Gastroesophageal sphincter (tissue), 4 donors: ENCODE results near the gene SLC9A5. TPM values are rescaled to one million over a fixed set of nuclear protein-coding genes. Genes with fewer than 3 reads are reported as not detected.

Experiments
- ATAC-seq: fragments of 150-250 bp; one replicate; pipeline ENCODE4 v1.9.1; 2016; ENCODE audit warnings: mild to moderate bottlenecking, moderate library complexity
- H3K27ac ChIP-seq, 4 donors: fragments of 200-600 bp; sonication (generic) in 3 of 4; 1 replicate in 3 of 4; 2 replicates in 1 of 4; pipeline ENCODE4 v1.5.1; 2016 to 2019
- H3K27me3 ChIP-seq: fragments of 200-600 bp; sonication (generic); one replicate; pipeline ENCODE4 v1.5.1; 2019
- H3K36me3 ChIP-seq, 2 donors: fragments of 200-600 bp; sonication (generic); one replicate each; pipeline ENCODE4 v1.5.1; 2019; ENCODE audit warnings: control low read depth in 1 of 2
- H3K4me1 ChIP-seq, 3 donors: fragments of 200-600 bp; sonication (generic); 1 replicate in 2 of 3; 2 replicates in 1 of 3; pipeline ENCODE4 v1.5.1; 2016 to 2019; ENCODE audit warnings: control low read depth in 2 of 3
- H3K4me3 ChIP-seq, 2 donors: fragments of 200-600 bp; sonication (generic); one replicate each; pipeline ENCODE4 v1.5.1; 2019; ENCODE audit warnings: mild to moderate bottlenecking in 1 of 2, moderate library complexity in 1 of 2
- H3K9me3 ChIP-seq, 3 donors: fragments of 200-600 bp; sonication (generic); one replicate each; pipeline ENCODE4 v1.5.1; 2017 to 2019; ENCODE audit warnings: control low read depth in 2 of 3
- CTCF ChIP-seq, 4 experiments: fragments of 200-600 bp in 2 of 4; fragments of 450-650 bp in 2 of 4; sonication (generic) in 1 of 4; IDR thresholded peaks; one replicate each; pipeline ENCODE4 v1.5.1; 2017 to 2019; ENCODE audit warnings: antibody characterized with exemption in 4 of 4, mild to moderate bottlenecking in 2 of 4, moderate library complexity in 2 of 4
- EP300 ChIP-seq: sonication (generic); formaldehyde crosslinking; IDR thresholded peaks from one replicate; pipeline ENCODE4 v1.6.1; 2017; ENCODE audit warnings: antibody characterized with exemption, mild to moderate bottlenecking
- POLR2A ChIP-seq, 2 donors: fragments of 450-650 bp; IDR thresholded peaks; one replicate each; pipeline ENCODE4 v1.6.1; 2017; ENCODE audit warnings: antibody characterized with exemption in 2 of 2, mild to moderate bottlenecking in 2 of 2, moderate library complexity in 1 of 2
- POLR2AphosphoS5 ChIP-seq: sonication (generic); formaldehyde crosslinking; IDR thresholded peaks from one replicate; pipeline ENCODE4 v1.6.1; 2017; ENCODE audit warnings: antibody characterized with exemption
- WGBS, 2 donors: methylation state at CpG; one replicate each; pipeline ENCODE4 v1.1.5; 2018; ENCODE audit warnings: low coverage in 1 of 2; 5-methylcytosine and 5-hydroxymethylcytosine counted together
- total RNA-seq, 4 donors: library from RNA; depleted of rRNA; stranded (reverse); fragments of >200 nt; gene quantifications; one replicate each; pipeline ENCODE4 v1.1.0, GENCODE V29; 2016

The SLC9A5 gene
- total RNA-seq, 4 donors from 2014 or later = 0.13 to 0.93 (median 0.21) TPM

GRCh38 chr16:67236563-67237395, 12.0 kb upstream of the SLC9A5 start:
- no peaks in the 10 kb centered on the region for H3K9me3 ChIP-seq
- H3K36me3 ChIP-seq = peaks cover 0 to 79% of the 10 kb centered on the region in 2 donors
- H3K27me3 ChIP-seq = no peaks in the 10 kb centered on the region
- WGBS, 2 donors = 70 to 88% methylated on average over 1 to 2 of the region's 50 CpGs
- H3K27ac ChIP-seq = peak overlapping the region in 1 of 4 donors; percentile 8
- peaks cover 0 to 16% (median 7%) of the 10 kb centered on the region in 3 donors for H3K4me1 ChIP-seq
- TF ChIP-seq POLR2AphosphoS5 (no peak), POLR2A (IDR thresholded peaks at IDR 0.05) (no peak), EP300 (no peak), CTCF (IDR thresholded peaks at IDR 0.05) (no peak)
- ATAC-seq = no peak
- H3K4me3 ChIP-seq = no peak overlapping the region

GRCh38 chr16:67237396-67238277, 11.1 kb upstream of the SLC9A5 start:
- ATAC-seq = no peak
- Histone ChIP-seq H3K9me3 (no peaks in the 10 kb centered on the region), H3K27me3 (no peaks in the 10 kb centered on the region), H3K27ac (no peak overlapping the region), H3K36me3 (peaks cover 0 to 73% of the 10 kb centered on the region in 2 donors), H3K4me3 (no peak overlapping the region), H3K4me1 (peaks cover 0 to 25% (median 7%) of the 10 kb centered on the region in 3 donors)
- WGBS, 2 donors = 61 to 81% methylated on average over 5 to 10 of the region's 16 CpGs
- no peak for TF ChIP-seq CTCF (IDR thresholded peaks at IDR 0.05)
- no peak for TF ChIP-seq EP300
- TF ChIP-seq POLR2A (IDR thresholded peaks at IDR 0.05) = no peak
- no peak for TF ChIP-seq POLR2AphosphoS5

- Histone ChIP-seq H3K9me3 (no peaks in the 10 kb centered on the region), H3K4me3 (no peak overlapping the region), H3K27ac (no peak overlapping the region), H3K4me1 (peaks cover 0 to 29% (median 7%) of the 10 kb centered on the region in 3 donors), H3K27me3 (no peaks in the 10 kb centered on the region), H3K36me3 (peaks cover 0 to 67% of the 10 kb centered on the region in 2 donors)
- ATAC-seq = no peak
- TF ChIP-seq EP300 = no peak
- no peak for TF ChIP-seq POLR2A (IDR thresholded peaks at IDR 0.05)
- no peak for TF ChIP-seq POLR2AphosphoS5
- TF ChIP-seq CTCF (IDR thresholded peaks at IDR 0.05) = no peak
- WGBS, 2 donors = 83% methylated on average over 1 of the region's 3 CpGs; no CpG with 5 or more reads in 1 of the 2 donors
Observed at GRCh38 chr16:67238278-67238575, 10.6 kb upstream of the SLC9A5 start.

GRCh38 chr16:67238806-67239470, 9.8 kb upstream of the SLC9A5 start:
- no peak for ATAC-seq
- no peak overlapping the region for H3K4me3 ChIP-seq
- 100% methylated on average over 1 to 2 of the region's 9 CpGs for WGBS, 2 donors
- H3K4me1 ChIP-seq = peaks cover 0 to 36% (median 10%) of the 10 kb centered on the region in 3 donors
- no peaks in the 10 kb centered on the region for H3K9me3 ChIP-seq
- H3K27ac ChIP-seq = no peak overlapping the region
- no peaks in the 10 kb centered on the region for H3K27me3 ChIP-seq
- TF ChIP-seq POLR2A (IDR thresholded peaks at IDR 0.05) (no peak), POLR2AphosphoS5 (no peak)
- peaks cover 0 to 60% of the 10 kb centered on the region in 2 donors for H3K36me3 ChIP-seq

GRCh38 chr16:67240506-67240905, 8.3 kb upstream of the SLC9A5 start:
- no peak for ATAC-seq
- Histone ChIP-seq H3K9me3 (no peaks in the 10 kb centered on the region), H3K4me3 (no peak overlapping the region), H3K36me3 (peaks cover 0 to 44% of the 10 kb centered on the region in 2 donors), H3K27me3 (no peaks in the 10 kb centered on the region), H3K27ac (peak overlapping the region in 3 of 4 donors; percentile 30 to 67 (median 60)), H3K4me1 (peaks cover 0 to 52% (median 25%) of the 10 kb centered on the region in 3 donors)
- TF ChIP-seq CTCF (IDR thresholded peaks at IDR 0.05) (no peak), POLR2AphosphoS5 (no peak), POLR2A (IDR thresholded peaks at IDR 0.05) (no peak), EP300 (no peak)
- 83 to 92% methylated on average over 1 to 4 of the region's 4 CpGs for WGBS, 2 donors
